Activated CD4-positive, alpha-beta T cell treated with anti-CD3 and anti-CD28 coated beads, Interleukin-2, amount 10 ng/mL, durations not matched to agents 24 days and 14 days (primary cell): Measurements from ENCODE around the gene MAGI1. TPM values are rescaled to one million over a fixed set of nuclear protein-coding genes. Genes with fewer than 3 reads are reported as not detected.

Experiments
- DNase-seq: peaks from one replicate; pipeline ENCODE4 v3.0.0; 2022
- H3K27ac Mint-ChIP-seq: one replicate; pipeline ENCODE4 v1.8.0; 2022; ENCODE audit warnings: mild to moderate bottlenecking, mixed read lengths
- H3K27me3 Mint-ChIP-seq: one replicate; pipeline ENCODE4 v1.8.0; 2022; ENCODE audit warnings: mixed read lengths
- H3K36me3 Mint-ChIP-seq: one replicate; pipeline ENCODE4 v1.8.0; 2022; ENCODE audit warnings: low read depth, mild to moderate bottlenecking, mixed read lengths
- H3K4me1 Mint-ChIP-seq: one replicate; pipeline ENCODE4 v1.8.0; 2021; ENCODE audit warnings: mixed read lengths
- H3K4me3 Mint-ChIP-seq: one replicate; pipeline ENCODE4 v1.8.0; 2022; ENCODE audit warnings: mild to moderate bottlenecking, moderate library complexity, mixed read lengths
- H3K9me3 Mint-ChIP-seq: one replicate; pipeline ENCODE4 v1.8.0; 2021; ENCODE audit warnings: mixed read lengths
- intact Hi-C: fragments of 100-400 bp; cut with micrococcal nuclease; formaldehyde crosslinking; loops from one replicate; pipeline ENCODE4 v1.15.1; 2023
- total RNA-seq: library from RNA; stranded (reverse); gene quantifications from 2 replicates; pipeline ENCODE4 v1.2.3, GENCODE V29; 2022

Gene MAGI1
- total RNA-seq, 1 donor from 2014 or later: 2.0 TPM

- H3K36me3 Mint-ChIP-seq: no peaks in the 10 kb centered on the region
- intact Hi-C loops: no loop called here
- no peak for DNase-seq
- no peaks in the 10 kb centered on the region for H3K9me3 Mint-ChIP-seq
- H3K27ac Mint-ChIP-seq: no peak overlapping the region
- no peak overlapping the region for H3K4me3 Mint-ChIP-seq
- H3K4me1 Mint-ChIP-seq: no peaks in the 10 kb centered on the region
- no peaks in the 10 kb centered on the region for H3K27me3 Mint-ChIP-seq
Measured at GRCh38 chr3:65669163-65669875, 369.4 kb downstream of the MAGI1 start.

GRCh38 chr3:65667963-65668362 is 370.8 kb downstream of the MAGI1 start:
- Mint-ChIP-seq H3K27ac (no peak overlapping the region), H3K4me3 (no peak overlapping the region), H3K27me3 (no peaks in the 10 kb centered on the region), H3K9me3 (no peaks in the 10 kb centered on the region), H3K4me1 (no peaks in the 10 kb centered on the region), H3K36me3 (no peaks in the 10 kb centered on the region)
- no peak for DNase-seq
- intact Hi-C loops: no loop called here

GRCh38 chr3:65666448-65667091 is 372.1 kb downstream of the MAGI1 start:
- DNase-seq: no peak
- Mint-ChIP-seq H3K9me3 (no peaks in the 10 kb centered on the region), H3K4me1 (no peaks in the 10 kb centered on the region), H3K36me3 (no peaks in the 10 kb centered on the region), H3K4me3 (no peak overlapping the region), H3K27ac (no peak overlapping the region), H3K27me3 (no peaks in the 10 kb centered on the region)
- intact Hi-C loops: no loop called here

- intact Hi-C loops: no loop called here
Measured at GRCh38 chr3:65665915-65666314, 372.8 kb downstream of the MAGI1 start.

GRCh38 chr3:65664931-65665330 is 373.8 kb downstream of the MAGI1 start:
- Mint-ChIP-seq H3K4me3 (no peak overlapping the region), H3K27me3 (no peaks in the 10 kb centered on the region), H3K36me3 (no peaks in the 10 kb centered on the region), H3K9me3 (peaks cover under 1% of the 10 kb centered on the region), H3K4me1 (no peaks in the 10 kb centered on the region), H3K27ac (no peak overlapping the region)
- DNase-seq: no peak
- intact Hi-C loops: no loop called here

More at GRCh38 chr3:65665915-65666314, 372.8 kb downstream of the MAGI1 start:
- Mint-ChIP-seq H3K4me3 (no peak overlapping the region), H3K36me3 (no peaks in the 10 kb centered on the region), H3K9me3 (no peaks in the 10 kb centered on the region), H3K4me1 (no peaks in the 10 kb centered on the region), H3K27ac (no peak overlapping the region), H3K27me3 (no peaks in the 10 kb centered on the region)
- DNase-seq: no peak

GRCh38 chr3:65664446-65664845 is 374.3 kb downstream of the MAGI1 start:
- Mint-ChIP-seq H3K9me3 (peaks cover 5% of the 10 kb centered on the region), H3K27ac (no peak overlapping the region), H3K4me3 (no peak overlapping the region), H3K36me3 (no peaks in the 10 kb centered on the region), H3K27me3 (no peaks in the 10 kb centered on the region), H3K4me1 (no peaks in the 10 kb centered on the region)
- DNase-seq: no peak
- intact Hi-C loops: no loop called here

- Mint-ChIP-seq H3K9me3 (peaks cover 5% of the 10 kb centered on the region), H3K27ac (no peak overlapping the region), H3K4me3 (no peak overlapping the region), H3K36me3 (no peaks in the 10 kb centered on the region), H3K4me1 (no peaks in the 10 kb centered on the region), H3K27me3 (no peaks in the 10 kb centered on the region)
- intact Hi-C loops: no loop called here
- DNase-seq: no peak
Measured at GRCh38 chr3:65662095-65662494, 376.6 kb downstream of the MAGI1 start.

GRCh38 chr3:65660000-65660598 is 378.6 kb downstream of the MAGI1 start:
- Mint-ChIP-seq H3K27me3 (no peaks in the 10 kb centered on the region), H3K36me3 (no peaks in the 10 kb centered on the region), H3K4me1 (no peaks in the 10 kb centered on the region), H3K4me3 (no peak overlapping the region), H3K27ac (no peak overlapping the region), H3K9me3 (peaks cover 5% of the 10 kb centered on the region)
- intact Hi-C loops: no loop called here
- no peak for DNase-seq

- no peak for DNase-seq
- H3K27me3 Mint-ChIP-seq: no peaks in the 10 kb centered on the region
- H3K36me3 Mint-ChIP-seq: no peaks in the 10 kb centered on the region
- no peaks in the 10 kb centered on the region for H3K4me1 Mint-ChIP-seq
- peaks cover 5% of the 10 kb centered on the region for H3K9me3 Mint-ChIP-seq
- intact Hi-C loops: no loop called here
- no peak overlapping the region for H3K27ac Mint-ChIP-seq
- no peak overlapping the region for H3K4me3 Mint-ChIP-seq
Measured at GRCh38 chr3:65659396-65659795, 379.3 kb downstream of the MAGI1 start.

- Mint-ChIP-seq H3K9me3 (peaks cover 5% of the 10 kb centered on the region), H3K27ac (no peak overlapping the region), H3K36me3 (no peaks in the 10 kb centered on the region), H3K4me1 (no peaks in the 10 kb centered on the region), H3K4me3 (no peak overlapping the region), H3K27me3 (no peaks in the 10 kb centered on the region)
- no peak for DNase-seq
- intact Hi-C loops: no loop called here
Measured at GRCh38 chr3:65658401-65658800, 380.3 kb downstream of the MAGI1 start.

- Mint-ChIP-seq H3K9me3 (peaks cover 5% of the 10 kb centered on the region), H3K27me3 (no peaks in the 10 kb centered on the region), H3K27ac (no peak overlapping the region), H3K4me3 (no peak overlapping the region), H3K4me1 (no peaks in the 10 kb centered on the region), H3K36me3 (no peaks in the 10 kb centered on the region)
- DNase-seq: no peak
- intact Hi-C loops: no loop called here
Measured at GRCh38 chr3:65655061-65655460, 383.7 kb downstream of the MAGI1 start.

GRCh38 chr3:65653731-65654130 is 385.0 kb downstream of the MAGI1 start:
- no peaks in the 10 kb centered on the region for H3K36me3 Mint-ChIP-seq
- no peaks in the 10 kb centered on the region for H3K9me3 Mint-ChIP-seq
- no peaks in the 10 kb centered on the region for H3K4me1 Mint-ChIP-seq
- no peak for DNase-seq
- intact Hi-C loops: no loop called here
- no peak overlapping the region for H3K4me3 Mint-ChIP-seq
- H3K27me3 Mint-ChIP-seq: no peaks in the 10 kb centered on the region
- no peak overlapping the region for H3K27ac Mint-ChIP-seq

- Mint-ChIP-seq H3K4me3 (no peak overlapping the region), H3K9me3 (no peaks in the 10 kb centered on the region), H3K36me3 (no peaks in the 10 kb centered on the region), H3K27me3 (no peaks in the 10 kb centered on the region), H3K4me1 (no peaks in the 10 kb centered on the region), H3K27ac (no peak overlapping the region)
- DNase-seq: no peak
- intact Hi-C loops: no loop called here
Measured at GRCh38 chr3:65650247-65650646, 388.5 kb downstream of the MAGI1 start.

- Mint-ChIP-seq H3K27me3 (no peaks in the 10 kb centered on the region), H3K9me3 (no peaks in the 10 kb centered on the region), H3K27ac (no peak overlapping the region), H3K36me3 (no peaks in the 10 kb centered on the region), H3K4me3 (no peak overlapping the region), H3K4me1 (no peaks in the 10 kb centered on the region)
- intact Hi-C loops: no loop called here
- DNase-seq: no peak
Measured at GRCh38 chr3:65647369-65647768, 391.3 kb downstream of the MAGI1 start.
